ENCODE data around the gene BCAS2.
"Not testable (repeated sequence)": the region's sequence is repeated elsewhere in the genome, so short reads cannot be mapped to it uniquely, and the experiment has no call there.

The BCAS2 gene

DNA sequence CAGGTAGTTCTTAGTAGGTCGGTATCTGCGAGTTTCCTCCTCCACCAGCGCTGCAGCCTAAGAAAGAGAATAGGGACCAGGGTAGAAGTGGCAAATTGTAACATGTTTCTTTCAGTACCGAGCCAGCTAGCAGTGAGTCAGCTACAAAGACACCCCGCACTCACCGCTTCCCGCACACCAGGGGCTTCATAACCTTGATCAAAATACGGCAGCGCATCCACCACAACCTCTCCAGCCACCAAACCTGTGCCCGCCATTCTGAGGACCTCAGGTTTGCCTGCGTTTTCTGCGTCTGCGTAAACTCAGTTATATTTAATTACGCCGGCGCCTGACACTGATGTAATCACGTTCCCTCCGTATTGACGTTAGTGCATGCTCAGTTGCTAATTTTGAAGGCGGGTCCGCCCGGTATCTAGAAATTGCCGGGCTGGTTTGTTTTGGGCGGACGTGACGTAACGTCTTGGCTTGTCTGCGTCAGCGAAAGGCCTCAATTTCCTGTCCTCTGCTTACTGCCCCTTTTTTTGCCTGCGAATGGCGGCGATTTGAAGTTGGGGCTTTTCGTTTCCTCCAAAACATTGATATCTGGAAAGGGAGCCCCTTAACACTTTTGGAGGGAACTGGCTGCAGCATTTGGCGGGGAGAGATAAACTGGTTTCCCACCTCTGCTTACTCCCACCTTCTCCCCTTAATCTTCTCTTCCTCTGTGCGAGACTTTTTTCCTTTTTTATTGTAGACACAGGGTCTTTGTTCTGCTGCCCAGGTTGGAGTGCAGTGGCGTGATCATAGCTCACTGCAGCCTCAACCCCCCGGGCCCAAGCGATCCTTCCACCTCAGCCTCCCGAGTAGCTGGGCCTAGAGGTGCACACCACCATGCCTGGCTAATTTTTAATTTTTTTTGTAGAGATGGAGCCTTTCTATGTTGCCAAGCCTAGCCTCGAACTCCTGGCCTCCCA lies at the start of gene BCAS2:
BCAS2 (minus strand) TSS at position 281 of the 953 bp plus-strand sequence; CDS start at position 257, 24 bp downstream.
- DNase-seq (ENCODE audit: low read depth in 4 of 4, low spot score in 1 of 4): peak; percentile 78 to 90 (median 84)

DNA sequence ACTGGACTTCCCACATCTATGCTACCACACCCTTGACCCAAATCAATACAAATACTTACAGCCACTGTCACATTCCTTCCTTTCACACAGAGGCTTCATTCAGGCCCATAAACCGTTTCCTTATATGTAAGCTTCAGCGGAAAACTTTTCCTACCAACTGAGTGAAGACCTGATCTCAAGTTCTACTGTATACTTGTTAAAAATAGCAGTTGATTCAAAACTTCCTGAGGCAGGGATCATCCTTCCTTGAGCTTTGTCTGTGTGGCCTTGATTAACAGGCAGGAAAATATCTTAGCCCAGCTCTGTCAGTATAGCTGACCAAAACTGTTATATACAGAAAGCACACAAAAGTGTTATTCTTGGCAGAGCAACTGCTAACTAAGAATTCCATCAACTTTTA lies 45.7 kb upstream of the BCAS2 start:
- DNase-seq (ENCODE audit: low read depth in 4 of 4, low spot score in 1 of 4): no peak

DNA sequence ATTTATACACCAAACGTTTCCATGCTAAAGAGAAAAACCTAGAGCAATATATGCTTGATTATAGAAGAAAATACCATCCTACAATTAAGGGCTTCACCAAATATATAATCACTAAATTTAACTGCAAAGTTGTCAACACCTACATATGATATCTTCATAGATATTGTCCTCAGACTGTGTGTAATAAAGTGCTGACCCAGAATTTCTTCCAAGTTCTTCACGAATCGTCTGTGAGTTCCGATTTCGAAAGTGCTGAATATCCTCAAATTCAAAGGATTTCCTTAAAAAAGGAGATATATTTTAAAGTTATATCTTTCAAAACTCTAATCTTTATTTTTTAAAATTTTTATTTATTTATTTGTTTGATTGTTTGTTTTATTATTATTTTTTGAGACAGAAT lies 41.9 kb upstream of the BCAS2 start:
- DNase-seq (ENCODE audit: low read depth in 4 of 4, low spot score in 1 of 4): no peak

DNA sequence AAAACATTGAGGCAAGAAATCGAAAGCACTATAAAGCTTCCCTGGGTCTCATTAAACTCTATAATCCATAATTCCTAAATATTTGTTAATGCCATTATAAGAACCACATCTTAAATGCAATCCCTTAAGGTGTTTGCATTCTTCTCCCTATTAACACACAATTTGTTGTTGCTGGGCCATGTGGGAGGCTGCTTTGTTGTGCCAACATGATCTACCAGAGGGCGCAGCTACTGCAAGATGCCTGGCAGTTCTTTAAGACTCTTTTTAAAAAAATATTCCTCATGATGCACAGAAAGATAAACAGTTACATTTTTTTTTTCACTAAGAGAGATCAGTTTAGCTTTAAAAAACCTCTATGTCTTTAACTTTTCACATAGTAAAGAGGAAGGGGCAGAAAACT lies 39.0 kb upstream of the BCAS2 start:
- no peak for DNase-seq (ENCODE audit: low read depth in 4 of 4, low spot score in 1 of 4)

DNA sequence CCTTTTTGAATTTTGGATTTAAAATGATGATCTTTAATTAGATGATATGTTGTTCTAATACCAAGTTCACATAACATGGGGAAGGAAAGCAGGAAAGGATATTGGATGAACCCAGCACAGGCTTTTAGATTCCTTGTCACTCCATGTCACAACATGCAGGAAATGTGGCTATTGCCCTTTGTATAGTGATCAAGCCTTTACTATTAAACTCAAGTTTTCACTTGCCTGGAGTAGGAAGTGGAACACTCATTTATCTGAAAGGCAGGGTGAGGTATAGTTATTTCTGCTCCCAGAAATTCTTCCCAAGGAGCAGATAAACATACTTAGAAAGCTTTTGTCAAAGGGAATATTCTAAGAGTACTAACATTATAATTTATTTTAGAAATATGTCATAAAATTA lies 37.2 kb upstream of the BCAS2 start:
- DNase-seq (ENCODE audit: low read depth in 4 of 4, low spot score in 1 of 4): no peak

DNA sequence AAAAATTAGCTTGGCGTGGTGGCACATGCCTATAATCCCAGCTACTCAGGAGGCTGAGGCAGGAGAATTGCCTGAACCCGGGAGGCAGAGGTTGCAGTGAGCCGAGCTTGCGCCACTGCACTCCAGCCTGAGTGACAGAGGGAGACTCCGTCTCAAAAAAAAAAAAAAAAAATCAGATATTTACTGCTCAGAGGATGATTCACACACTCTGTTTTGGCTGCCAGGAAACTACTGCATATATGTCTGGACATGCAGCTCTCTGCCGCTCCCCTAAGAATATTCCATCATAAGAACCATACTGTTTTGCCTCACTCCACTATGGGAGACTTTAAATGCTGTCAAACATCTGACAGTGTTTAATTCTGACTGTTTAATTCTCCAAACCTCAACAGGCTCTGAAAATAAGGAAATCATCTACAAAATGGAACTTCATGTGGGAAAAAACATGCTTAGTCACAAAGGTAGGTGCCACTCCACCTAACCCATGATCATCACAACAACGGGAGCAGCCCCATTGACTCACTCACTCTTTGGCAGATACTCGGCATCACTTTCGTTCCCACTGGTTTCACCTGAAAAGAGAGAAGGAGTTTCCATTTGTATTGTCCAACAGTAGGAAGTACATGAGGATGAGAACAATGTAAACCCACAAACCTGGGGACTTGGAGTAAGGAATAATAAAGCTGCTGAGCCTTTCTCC lies 29.3 kb upstream of the BCAS2 start:
- no peak for DNase-seq (ENCODE audit: low read depth in 4 of 4, low spot score in 1 of 4)

DNA sequence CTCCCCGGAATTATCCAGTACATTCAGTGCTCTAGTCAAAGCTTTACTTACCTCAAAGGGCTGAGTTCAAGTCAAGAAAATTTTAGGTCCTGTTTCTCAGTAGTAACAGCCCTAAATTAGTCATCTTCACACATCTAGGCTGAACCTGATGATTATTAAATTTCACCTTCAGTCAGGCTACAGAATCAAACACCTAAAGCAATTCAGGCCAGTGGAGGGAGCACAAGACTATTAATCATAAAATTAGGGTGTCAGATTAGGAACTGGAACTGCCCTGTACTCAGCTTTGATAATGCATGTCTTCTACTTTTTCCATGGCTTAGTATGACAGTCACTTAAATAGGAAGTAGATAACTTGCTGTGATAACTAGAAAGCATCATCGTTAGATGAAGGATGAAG lies 28.4 kb upstream of the BCAS2 start:
- DNase-seq (ENCODE audit: low read depth in 4 of 4, low spot score in 1 of 4): no peak

DNA sequence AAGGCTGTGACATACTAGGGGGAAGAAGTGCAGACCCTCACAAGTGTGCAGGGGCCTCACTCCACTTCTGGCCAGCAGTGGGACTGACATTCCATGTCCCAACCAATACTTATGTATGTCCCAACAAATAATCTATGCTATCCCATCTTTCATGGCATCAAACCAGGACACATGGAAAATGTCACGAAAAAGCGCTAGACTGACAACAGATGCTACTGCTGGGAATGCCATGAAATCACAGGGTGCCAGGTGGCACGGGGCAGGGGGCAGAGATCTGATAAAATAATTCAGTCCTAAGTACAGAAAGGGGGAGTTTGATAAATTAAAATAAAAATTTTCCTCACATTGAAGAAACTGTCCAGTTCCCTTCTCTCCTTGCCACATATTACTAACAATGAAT lies 27.6 kb upstream of the BCAS2 start:
- DNase-seq (ENCODE audit: low read depth in 4 of 4, low spot score in 1 of 4): no peak

DNA sequence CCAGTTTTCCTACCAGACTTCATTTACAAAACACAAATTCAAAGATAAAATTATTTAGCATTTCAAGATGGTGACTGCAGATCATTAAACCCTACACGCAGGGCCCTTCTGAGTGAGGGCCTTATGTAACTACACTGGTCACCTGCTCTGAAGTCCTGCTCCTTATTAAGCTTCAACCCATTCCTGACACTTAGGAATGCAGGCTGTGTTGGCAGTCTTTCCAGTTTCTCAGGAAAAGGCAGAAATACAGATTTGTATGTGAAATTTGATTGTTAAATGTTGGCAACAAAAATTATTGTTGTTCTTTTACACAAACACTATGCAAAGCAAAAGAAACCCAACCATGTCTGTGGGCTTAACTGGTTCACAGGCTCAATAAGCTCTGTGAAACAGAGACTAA lies 25.8 kb upstream of the BCAS2 start:
- DNase-seq (ENCODE audit: low read depth in 4 of 4, low spot score in 1 of 4): no peak

DNA sequence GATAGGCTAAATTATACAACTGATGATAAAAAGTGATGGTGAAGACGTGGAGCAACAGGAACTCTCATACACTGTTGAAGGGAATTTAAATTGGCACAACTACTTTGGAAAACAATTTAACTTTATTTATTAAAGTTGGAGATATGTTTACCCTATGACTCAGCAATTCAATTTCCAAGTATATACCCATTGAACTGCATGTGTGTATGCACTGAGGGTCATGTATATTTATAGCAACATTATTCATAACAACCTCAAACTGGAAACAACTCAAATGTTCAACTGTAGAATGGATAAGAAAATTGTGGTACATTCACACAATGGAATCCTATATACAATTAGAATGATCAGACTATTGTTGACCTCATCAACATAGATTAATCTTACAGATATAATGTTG lies 16.5 kb upstream of the BCAS2 start:
- DNase-seq (ENCODE audit: low read depth in 4 of 4, low spot score in 1 of 4): no peak

DNA sequence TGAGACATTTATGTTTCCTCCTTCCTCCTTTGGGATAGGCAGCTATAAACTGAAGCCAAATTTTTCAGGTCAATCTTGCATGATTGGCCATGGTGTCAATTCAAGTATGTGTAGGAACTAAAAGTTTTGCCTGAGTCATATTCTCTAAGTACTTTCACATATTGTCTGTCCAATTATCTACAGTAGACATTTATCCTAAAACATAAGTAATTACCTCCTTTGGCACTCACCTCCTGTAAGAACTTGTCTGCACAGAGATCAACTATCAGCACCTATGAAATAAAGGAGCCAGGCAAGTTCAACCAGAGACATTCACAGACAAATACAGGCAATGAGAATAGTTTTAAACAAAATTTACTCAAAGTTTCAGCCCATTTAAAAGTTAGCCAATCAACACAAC lies 14.2 kb upstream of the BCAS2 start:
- DNase-seq (ENCODE audit: low read depth in 4 of 4, low spot score in 1 of 4): no peak

DNA sequence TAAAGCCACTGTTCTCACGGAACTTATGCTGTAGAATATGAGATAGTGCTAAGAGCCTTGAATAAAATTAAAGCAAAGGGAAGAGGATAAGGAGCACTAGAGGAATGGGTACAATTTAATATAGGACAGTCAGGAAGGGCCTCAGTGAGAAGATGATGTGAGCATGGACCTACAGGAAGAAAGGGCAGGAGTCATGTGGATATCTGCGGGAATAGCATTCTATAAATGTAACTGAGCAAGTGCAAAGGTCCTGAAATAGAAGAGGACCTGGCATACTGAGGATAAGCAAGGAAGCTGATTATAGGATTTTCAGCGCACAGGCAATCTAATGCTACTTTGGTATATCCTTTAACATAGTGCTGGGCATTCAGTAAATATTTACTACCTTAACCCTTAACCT lies 12.6 kb upstream of the BCAS2 start:
- no peak for DNase-seq (ENCODE audit: low read depth in 4 of 4, low spot score in 1 of 4)

DNA sequence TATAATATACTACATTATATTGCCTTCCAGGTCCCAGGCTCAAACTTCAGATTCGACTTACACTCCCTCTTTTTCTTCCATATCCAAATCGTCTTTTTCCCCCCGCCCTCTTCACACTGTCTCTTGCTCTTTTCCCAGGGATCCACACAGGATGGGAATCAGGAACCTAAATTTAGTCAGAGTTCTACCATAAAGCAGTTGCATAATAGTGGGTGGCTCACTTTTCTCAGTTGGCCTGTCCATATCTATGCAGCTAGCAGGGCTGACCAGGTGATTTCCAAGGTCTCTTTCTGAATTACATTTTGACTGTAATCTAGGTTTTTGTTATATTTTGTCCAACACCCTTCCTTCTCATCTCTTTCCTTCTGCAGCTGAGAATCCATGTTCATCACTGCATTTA lies 7.7 kb upstream of the BCAS2 start:
- no peak for DNase-seq (ENCODE audit: low read depth in 4 of 4, low spot score in 1 of 4)

DNA sequence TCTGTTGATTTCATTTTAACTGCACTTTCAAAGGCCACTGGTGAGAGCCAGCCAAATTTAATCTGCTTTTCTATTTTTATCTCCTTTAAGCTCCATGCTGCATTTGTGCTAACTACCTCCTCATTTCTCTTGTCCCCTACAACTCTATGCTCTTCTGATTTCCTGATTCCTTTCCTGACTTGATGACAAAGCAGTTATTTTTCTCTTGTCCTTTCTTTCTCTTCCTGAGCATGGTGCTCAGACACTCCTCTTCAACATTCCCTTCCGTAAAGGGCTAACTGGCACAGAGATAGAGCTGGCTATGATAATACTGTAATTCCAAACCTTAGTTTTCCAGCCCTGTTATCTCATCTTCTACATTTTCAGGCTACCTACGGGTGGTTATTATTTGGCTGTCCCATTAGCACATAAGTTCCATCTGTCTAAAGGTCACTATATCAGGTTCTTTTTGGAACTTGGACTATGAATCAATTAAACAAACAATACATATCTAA lies 6.8 kb upstream of the BCAS2 start:
- no peak for DNase-seq (ENCODE audit: low read depth in 4 of 4, low spot score in 1 of 4)

DNA sequence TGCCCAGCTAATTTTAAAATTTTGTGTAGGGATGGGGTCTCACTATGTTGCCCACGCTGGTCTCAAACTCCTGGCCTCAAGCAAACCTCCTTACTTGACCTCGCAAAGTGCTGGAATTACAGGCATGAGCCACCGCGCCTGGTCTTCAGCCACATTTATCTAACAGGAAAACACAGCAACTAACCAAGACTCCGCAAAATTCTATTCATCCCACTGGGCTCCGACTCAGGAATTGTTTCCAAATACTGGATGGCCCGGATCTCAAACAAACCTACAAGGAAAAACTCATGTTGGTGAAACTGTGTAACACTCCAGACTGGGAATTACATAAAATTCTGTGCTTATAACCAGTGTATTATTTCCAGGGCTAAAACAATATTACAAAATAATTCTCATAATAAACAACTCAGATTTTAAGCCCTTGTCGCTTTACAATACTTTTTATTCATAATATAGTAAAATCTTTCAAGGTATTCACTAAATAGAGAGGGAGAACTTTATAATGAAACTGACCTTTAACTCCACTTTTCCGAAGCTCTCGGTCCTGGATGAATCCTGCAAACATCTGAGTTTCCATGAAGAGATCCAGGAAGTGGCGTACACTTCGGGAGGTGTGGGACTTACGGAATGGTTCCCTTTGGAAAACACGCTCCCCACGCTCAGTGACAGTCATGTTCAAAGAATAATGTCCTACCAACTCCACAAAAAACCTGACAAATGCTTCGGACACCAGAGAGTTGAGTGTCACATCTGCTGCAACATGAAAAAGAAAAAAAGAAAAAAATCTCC lies 6.0 kb upstream of the BCAS2 start:
- no peak for DNase-seq (ENCODE audit: low read depth in 4 of 4, low spot score in 1 of 4)

DNA sequence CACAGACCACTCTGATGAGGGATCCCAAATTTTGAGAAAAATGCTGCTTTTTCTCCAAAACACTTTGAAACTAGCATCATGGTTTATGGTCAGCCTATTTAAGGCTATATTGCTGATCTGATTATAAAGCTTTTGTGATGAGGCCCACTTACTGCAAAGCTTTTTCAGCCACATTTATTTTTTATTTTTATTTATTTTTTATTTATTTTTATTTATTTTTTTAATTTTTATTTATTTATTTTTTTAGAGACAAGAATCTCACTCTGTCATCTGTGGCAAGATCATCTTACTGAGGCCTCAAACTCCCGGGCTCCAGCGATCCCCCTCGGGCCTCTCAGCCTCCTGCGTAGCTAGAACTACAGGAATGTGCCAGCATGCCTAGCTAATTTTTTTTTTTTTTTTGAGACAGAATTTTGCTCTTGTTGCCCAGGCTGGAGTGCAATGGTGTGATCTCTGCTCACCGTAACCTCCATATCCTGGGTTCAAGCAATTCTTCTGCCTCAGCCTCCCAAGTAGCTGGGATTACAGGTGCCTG lies 5.2 kb upstream of the BCAS2 start:
- no peak for DNase-seq (ENCODE audit: low read depth in 4 of 4, low spot score in 1 of 4)

DNA sequence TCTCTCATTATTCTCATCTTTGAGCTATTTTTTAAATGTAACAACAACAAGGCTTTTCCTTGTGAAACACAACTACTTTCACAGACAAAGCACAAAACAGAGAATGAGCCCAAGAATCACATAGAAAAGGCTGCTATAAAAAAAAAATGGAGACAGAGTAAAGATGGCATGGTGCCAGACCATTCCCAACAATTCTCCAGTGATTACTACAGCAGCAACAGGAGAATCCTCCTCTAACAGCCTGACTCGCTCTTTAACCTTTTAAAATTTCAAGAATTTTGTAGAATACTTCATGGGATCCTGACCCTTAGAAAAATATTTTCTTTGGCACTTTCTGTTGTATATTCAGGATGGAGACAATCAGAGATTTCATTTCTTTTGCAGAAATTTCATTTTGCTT lies 3.8 kb upstream of the BCAS2 start:
- no peak for DNase-seq (ENCODE audit: low read depth in 4 of 4, low spot score in 1 of 4)

DNA sequence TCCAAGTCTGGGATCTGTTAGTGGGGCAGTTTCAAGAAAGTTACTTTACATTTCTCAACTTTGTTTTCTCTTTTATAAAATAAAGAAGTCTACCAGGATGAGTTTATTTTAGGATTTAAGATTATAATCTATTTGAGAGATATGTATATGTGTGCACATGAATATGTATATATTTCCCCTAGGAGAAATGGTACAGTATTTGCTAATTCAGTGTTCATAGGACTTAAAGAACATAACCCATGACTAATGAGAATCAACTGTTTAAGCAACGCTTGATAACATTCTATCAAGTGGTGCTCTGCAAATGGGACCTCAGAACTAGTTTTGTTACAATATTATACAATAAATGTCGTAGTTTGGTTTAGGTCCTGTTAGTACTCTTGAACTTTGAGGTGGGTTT lies 7.0 kb downstream of the BCAS2 start:
- no peak for DNase-seq (ENCODE audit: low read depth in 4 of 4, low spot score in 1 of 4)

DNA sequence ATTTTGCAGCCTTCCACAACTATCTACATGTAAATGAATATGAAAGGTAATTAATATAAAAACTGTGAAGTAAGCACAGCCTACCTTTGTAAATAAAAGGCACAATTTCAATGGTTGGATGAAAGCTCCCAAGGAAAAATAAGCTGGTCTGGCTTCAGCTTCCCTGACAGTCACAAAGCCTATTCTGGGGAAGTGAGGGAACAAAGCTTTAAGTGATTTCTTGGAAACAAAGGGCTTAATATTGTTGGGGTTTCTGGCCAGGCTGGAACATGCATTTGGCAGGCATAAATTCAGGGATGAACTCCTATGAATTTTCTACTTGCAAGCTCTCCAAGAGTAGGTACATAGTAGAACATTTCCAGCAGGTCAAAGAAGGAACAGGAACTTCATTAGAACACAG lies 17.3 kb downstream of the BCAS2 start:
- DNase-seq (ENCODE audit: low read depth in 4 of 4, low spot score in 1 of 4): no peak

DNA sequence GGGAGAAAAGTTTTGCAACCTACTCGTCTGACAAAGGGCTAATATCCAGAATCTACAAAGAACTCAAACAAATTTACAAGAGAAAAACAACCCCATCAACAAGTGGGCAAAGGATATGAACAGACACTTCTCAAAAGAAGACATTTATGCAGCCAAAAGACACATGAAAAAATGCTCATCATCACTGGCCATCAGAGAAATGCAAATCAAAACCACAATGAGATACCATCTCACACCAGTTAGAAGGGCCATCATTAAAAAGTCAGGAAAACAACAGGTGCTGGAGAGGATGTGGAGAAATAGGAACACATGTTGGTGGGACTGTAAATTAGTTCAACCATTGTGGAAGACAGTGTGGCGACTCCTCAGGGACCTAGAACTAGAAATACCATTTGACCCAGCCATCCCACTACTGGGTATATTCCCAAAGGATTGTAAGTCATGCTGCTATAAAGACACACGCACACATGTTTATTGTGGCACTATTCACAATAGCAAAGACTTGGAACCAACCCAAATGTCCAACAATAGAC lies 18.4 kb downstream of the BCAS2 start:
- DNase-seq (ENCODE audit: low read depth in 4 of 4, low spot score in 1 of 4): not testable (repeated sequence)

DNA sequence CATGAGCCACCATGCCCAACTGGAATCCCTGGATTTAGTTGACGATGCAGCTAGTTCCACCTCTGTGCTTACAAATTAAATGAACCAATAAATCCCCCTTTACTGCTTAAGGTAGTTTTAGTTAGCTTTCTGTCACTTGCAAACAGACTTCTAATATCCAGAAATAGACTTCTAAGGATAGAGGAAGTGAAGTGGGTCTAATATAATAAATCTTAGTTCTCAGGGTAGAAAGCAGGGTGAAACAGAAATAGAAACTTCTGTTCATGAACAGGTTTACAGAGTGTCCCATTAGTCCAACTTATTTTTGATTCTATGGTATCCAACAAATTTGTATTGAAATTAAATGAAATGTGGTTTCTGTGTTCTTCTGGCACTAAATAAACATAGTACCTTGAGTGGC lies 20.1 kb downstream of the BCAS2 start:
- DNase-seq (ENCODE audit: low read depth in 4 of 4, low spot score in 1 of 4): no peak
